CD14-positive monocyte (primary cell): ENCODE data around the gene SLC30A9. TPM values are rescaled to one million over a fixed set of nuclear protein-coding genes. Genes with fewer than 3 reads are reported as not detected.

Source experiments
- DNase-seq, 3 donors: peaks; one replicate each; pipeline ENCODE4 v3.0.0-alpha.2; 2011 to 2022
- H2AFZ ChIP-seq: 2 replicates; pipeline ENCODE4 v1.6.0; 2012; ENCODE audit warnings: mild to moderate bottlenecking, low read depth, low read length, inconsistent platforms; ENCODE audit not compliant: insufficient read depth, poor library complexity, severe bottlenecking
- H3K27ac ChIP-seq, 2 donors: 1 replicate in 1 of 2; 2 replicates in 1 of 2; pipeline ENCODE4 v1.5.1; 2012 to 2013; ENCODE audit warnings: low read length in 2 of 2, control low read depth in 1 of 2, inconsistent platforms in 1 of 2, low read depth in 1 of 2, mild to moderate bottlenecking in 1 of 2
- H3K27me3 ChIP-seq, 2 donors: one replicate each; pipeline versions ENCODE4 v1.6.0 to v1.6.1; 2011 to 2013; ENCODE audit warnings: low read length in 2 of 2; ENCODE audit not compliant: control insufficient read depth in 2 of 2, insufficient read depth in 2 of 2
- H3K36me3 ChIP-seq, 2 donors: replicated peaks in 1 of 2; 1 replicate in 1 of 2; 2 replicates in 1 of 2; pipeline versions ENCODE4 v1.5.1 to v1.6.1; 2012 to 2013; ENCODE audit warnings: low read length in 2 of 2, control low read depth in 1 of 2, inconsistent platforms in 1 of 2, mild to moderate bottlenecking in 1 of 2; ENCODE audit not compliant: insufficient read depth in 2 of 2, control insufficient read depth in 1 of 2
- H3K4me1 ChIP-seq, 2 donors: 1 replicate in 1 of 2; 2 replicates in 1 of 2; pipeline versions ENCODE4 v1.5.1 to v1.6.1; 2012 to 2013; ENCODE audit warnings: low read length in 2 of 2, control low read depth in 1 of 2, inconsistent platforms in 1 of 2, mild to moderate bottlenecking in 1 of 2, moderate library complexity in 1 of 2; ENCODE audit not compliant: insufficient read depth in 2 of 2, control insufficient read depth in 1 of 2
- H3K4me2 ChIP-seq: replicated peaks from 2 replicates; pipeline ENCODE3; 2012; ENCODE audit warnings: low read length, moderate library complexity, mild to moderate bottlenecking; ENCODE audit not compliant: poor library complexity, severe bottlenecking; ENCODE audit errors: extremely low read depth
- H3K4me3 ChIP-seq, 3 experiments: fragments of 200-600 bp in 1 of 3; sonication (generic) in 1 of 3; replicated peaks in 1 of 3; 1 replicate in 2 of 3; 2 replicates in 1 of 3; pipeline ENCODE4 v1.5.1; 2011 to 2013; ENCODE audit warnings: low read length in 3 of 3, mild to moderate bottlenecking in 3 of 3, control low read depth in 2 of 3, low read depth in 2 of 3, inconsistent platforms in 1 of 3, moderate library complexity in 1 of 3
- H3K79me2 ChIP-seq: 2 replicates; pipeline ENCODE4 v1.6.0; 2012; ENCODE audit warnings: mild to moderate bottlenecking, control low read depth, inconsistent platforms, low read length, moderate library complexity; ENCODE audit not compliant: insufficient read depth
- H3K9ac ChIP-seq: 2 replicates; pipeline ENCODE4 v1.6.0; 2017; ENCODE audit warnings: low read length, mild to moderate bottlenecking; ENCODE audit not compliant: insufficient read depth, poor library complexity, severe bottlenecking
- H3K9me3 ChIP-seq, 2 donors: replicated peaks in 1 of 2; 1 replicate in 1 of 2; 2 replicates in 1 of 2; pipeline versions ENCODE4 v1.5.1 to v1.6.1; 2012 to 2013; ENCODE audit warnings: low read length in 2 of 2, control low read depth in 1 of 2; ENCODE audit not compliant: control insufficient read depth in 1 of 2, insufficient read depth in 1 of 2
- H4K20me1 ChIP-seq: 2 replicates; pipeline ENCODE4 v1.6.0; 2012; ENCODE audit warnings: mild to moderate bottlenecking, low read length, control low read depth, moderate library complexity; ENCODE audit not compliant: insufficient read depth
- H3K27ac Mint-ChIP-seq, 7 donors: one replicate each; pipeline ENCODE4 v1.8.0; 2020; ENCODE audit warnings: mild to moderate bottlenecking in 7 of 7, mixed read lengths in 7 of 7, moderate library complexity in 6 of 7, inconsistent platforms in 2 of 7
- H3K27me3 Mint-ChIP-seq, 3 donors: one replicate each; pipeline ENCODE4 v1.8.0; 2021 to 2022; ENCODE audit warnings: low read depth in 3 of 3, mild to moderate bottlenecking in 3 of 3, mixed read lengths in 3 of 3, moderate library complexity in 3 of 3, inconsistent platforms in 1 of 3
- H3K36me3 Mint-ChIP-seq, 2 donors: one replicate each; pipeline ENCODE4 v1.8.0; 2020; ENCODE audit warnings: mixed read lengths in 2 of 2, inconsistent platforms in 1 of 2, mild to moderate bottlenecking in 1 of 2
- H3K4me1 Mint-ChIP-seq: one replicate; pipeline ENCODE4 v1.8.0; 2020; ENCODE audit warnings: mild to moderate bottlenecking, mixed read lengths
- H3K4me3 Mint-ChIP-seq, 2 donors: one replicate each; pipeline ENCODE4 v1.8.0; 2020; ENCODE audit warnings: mild to moderate bottlenecking in 2 of 2, mixed read lengths in 2 of 2, moderate library complexity in 1 of 2
- H3K9me3 Mint-ChIP-seq, 7 donors: one replicate each; pipeline ENCODE4 v1.8.0; 2020 to 2022; ENCODE audit warnings: mixed read lengths in 7 of 7, mild to moderate bottlenecking in 6 of 7, moderate library complexity in 6 of 7, inconsistent platforms in 2 of 7
- CTCF ChIP-seq: fragments of 200-600 bp; IDR thresholded peaks from one replicate; pipeline ENCODE4 v1.8.0; 2022; ENCODE audit warnings: antibody characterized with exemption, mild to moderate bottlenecking
- WGBS: methylation state at CpG from one replicate; pipeline ENCODE4 v1.1.5; 2013; ENCODE audit warnings: missing lambda C conversion rate; ENCODE audit not compliant: insufficient coverage; 5-methylcytosine and 5-hydroxymethylcytosine counted together
- intact Hi-C, 2 donors: fragments of 100-400 bp; cut with micrococcal nuclease; formaldehyde crosslinking; loops; one replicate each; pipeline versions ENCODE4 v1.15.0 to v1.15.1; 2023
- polyA plus RNA-seq, 3 donors: library from polyadenylated mRNA; depleted of rRNA in 1 of 3; unstranded in 2 of 3; stranded (reverse) in 1 of 3; fragments of 300-500 nt in 2 of 3; fragments of >200 nt in 1 of 3; fragmentation: Illumina TruSeq in 2 of 3; gene quantifications; 1 replicate in 2 of 3; 2 replicates in 1 of 3; pipeline ENCODE4 v1.2.3, GENCODE V29; 2012 to 2021

Gene SLC30A9
- polyA plus RNA-seq, 3 donors, result 11.6 to 47.2 (median 41.0) TPM

GRCh38 chr4:41992967-41993857, 2.9 kb downstream of the SLC30A9 start:
- intact Hi-C loops, result loop anchor here (5.0 to 10.0 kb wide), 2 partner anchors 56 to 58 kb away; partner anchors contain the start of gene TMEM33 (in 2 of the 2)
- H3K36me3 ChIP-seq, result no peaks in the 10 kb centered on the region
- H3K27me3 Mint-ChIP-seq, result no peaks in the 10 kb centered on the region
- no peak for TF ChIP-seq CTCF
- no peaks in the 10 kb centered on the region for H3K9me3 ChIP-seq
- no peak overlapping the region for H3K27ac Mint-ChIP-seq
- no peaks in the 10 kb centered on the region for H3K27me3 ChIP-seq
- WGBS, result no CpG with 5 or more reads among the region's 4 CpGs
- no peaks in the 10 kb centered on the region for H3K9me3 Mint-ChIP-seq
- H3K4me2 ChIP-seq, result no peak overlapping the region
- H3K36me3 Mint-ChIP-seq, result no peaks in the 10 kb centered on the region
- peaks cover 4% of the 10 kb centered on the region for H4K20me1 ChIP-seq
- peaks cover 16 to 17% of the 10 kb centered on the region in 2 donors for H3K4me1 ChIP-seq
- H3K4me3 ChIP-seq, result no peak overlapping the region
- H3K27ac ChIP-seq, result no peak overlapping the region
- H3K9ac ChIP-seq, result no peak overlapping the region
- H2AFZ ChIP-seq, result no peak overlapping the region
- no peak for DNase-seq
- H3K4me3 Mint-ChIP-seq, result no peak overlapping the region
- H3K79me2 ChIP-seq, result peaks cover 38% of the 10 kb centered on the region
- H3K4me1 Mint-ChIP-seq, result peaks cover 22% of the 10 kb centered on the region

GRCh38 chr4:41994461-41994985, 4.2 kb downstream of the SLC30A9 start:
- Histone ChIP-seq H2AFZ (no peak overlapping the region), H3K4me2 (no peak overlapping the region), H3K9ac (no peak overlapping the region), H3K27ac (no peak overlapping the region), H4K20me1 (peaks cover 4% of the 10 kb centered on the region), H3K79me2 (peaks cover 46% of the 10 kb centered on the region), H3K36me3 (no peaks in the 10 kb centered on the region), H3K4me1 (peaks cover 15 to 16% of the 10 kb centered on the region in 2 donors), H3K9me3 (no peaks in the 10 kb centered on the region), H3K27me3 (no peaks in the 10 kb centered on the region), H3K4me3 (no peak overlapping the region)
- Mint-ChIP-seq H3K4me3 (no peak overlapping the region), H3K9me3 (no peaks in the 10 kb centered on the region), H3K4me1 (peaks cover 20% of the 10 kb centered on the region), H3K27ac (peak overlapping the region in 1 of 7 donors; percentile 68), H3K36me3 (peaks cover 0 to 4% of the 10 kb centered on the region in 2 donors), H3K27me3 (no peaks in the 10 kb centered on the region)
- intact Hi-C loops, result loop anchor here (5.0 to 10.0 kb wide), 2 partner anchors 57 to 60 kb away; partner anchors contain the start of gene TMEM33 (in 2 of the 2)
- no peak for TF ChIP-seq CTCF
- no peak for DNase-seq
- WGBS, result 100% methylated on average over 1 of the region's 3 CpGs
